IMR-90 (cell line): Measurements from ENCODE around the gene BEX3.

Experiments used
- CTCF ChIP-seq: conservative IDR thresholded peaks from 2 replicates; pipeline ENCODE4 v1.5.1; 2012; ENCODE audit warnings: mild to moderate bottlenecking, low read depth, low read length, improper control_type of control experiment
- MAFK ChIP-seq: IDR thresholded peaks from 2 replicates; pipeline ENCODE4 v1.6.1; 2012; ENCODE audit warnings: low read depth, low read length, improper control_type of control experiment
- POLR2A ChIP-seq: IDR thresholded peaks from 2 replicates; pipeline ENCODE4 v1.6.1; 2012; ENCODE audit warnings: mild to moderate bottlenecking, low read depth, low read length
- RFX5 ChIP-seq: IDR thresholded peaks from 2 replicates; pipeline ENCODE4 v1.8.0; 2012; ENCODE audit warnings: low read depth, mild to moderate bottlenecking, low read length, moderate library complexity

GRCh38 chrX:103329991-103330390 is 46.3 kb upstream of the BEX3 start, which contains the start of gene TCEAL7:
- TF ChIP-seq POLR2A (no peak), CTCF (no peak), RFX5 (no peak), MAFK (no peak)
